ENCODE results near the gene DHRS2. TPM values are rescaled to one million over a fixed set of nuclear protein-coding genes. Genes with fewer than 3 reads are reported as not detected.

DHRS2 gene
- total RNA-seq, 2 donors from 2014 or later = 1.3 to 3.3 TPM

DNA sequence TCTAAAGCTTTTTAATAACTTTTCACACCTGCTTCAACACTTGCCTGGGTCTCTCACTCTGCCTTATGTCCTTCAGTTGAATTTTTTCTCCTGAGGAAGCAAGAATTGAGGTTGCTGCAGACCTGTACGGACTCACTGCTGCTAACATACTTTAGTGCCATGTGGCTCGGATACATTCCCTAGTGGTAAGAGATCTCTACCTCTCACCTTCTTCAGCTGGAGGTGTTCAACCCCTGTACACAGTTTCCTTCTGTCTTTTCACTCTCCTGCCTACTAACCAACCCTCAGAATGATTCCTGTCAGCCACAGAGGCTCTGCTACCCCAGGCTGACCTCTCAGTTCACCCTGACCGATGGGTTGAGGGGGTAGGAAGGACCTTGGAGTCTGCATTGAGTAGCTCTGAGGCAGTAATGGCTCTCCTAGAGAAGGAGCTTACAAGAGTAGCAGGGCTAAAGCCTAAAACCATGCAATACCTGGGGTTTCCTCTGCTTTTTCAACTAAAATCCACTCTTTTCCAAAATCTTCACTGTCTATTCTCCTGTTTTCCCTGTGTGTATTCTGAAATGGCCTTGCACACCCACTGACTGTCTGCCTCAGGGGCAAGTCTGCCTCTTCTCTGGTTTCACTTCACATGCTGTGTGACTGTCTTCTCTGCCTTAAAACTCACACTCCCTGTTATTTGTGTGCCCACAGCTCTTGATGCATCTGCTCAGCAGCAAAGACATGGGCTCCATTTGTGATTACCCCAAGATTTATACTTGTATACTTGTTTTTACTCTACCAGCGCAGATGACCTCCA lies 14.0 kb upstream of the DHRS2 start:
- intact Hi-C loops (cut with DNase I) = no loop called here
- Histone ChIP-seq H3K27ac (peak overlapping the region; percentile 54 to 91 (median 74)), H3K9me3 (no peaks in the 10 kb centered on the region), H3K27me3 (no peaks in the 10 kb centered on the region), H3K36me3 (replicated peaks in 1 of 2; ENCODE audit: insufficient read depth in 1 of 2, low read depth in 2 of 2) (no peaks in the 10 kb centered on the region), H3K4me3 (no peak overlapping the region), H3K4me1 (peaks cover 37% of the 10 kb centered on the region)
- 46 to 47% methylated on average over 4 of the region's 4 CpGs for WGBS, 2 donors
- DNase-seq (no peak), ATAC-seq (peak; percentile 72)
- TF ChIP-seq, protein P1, sequence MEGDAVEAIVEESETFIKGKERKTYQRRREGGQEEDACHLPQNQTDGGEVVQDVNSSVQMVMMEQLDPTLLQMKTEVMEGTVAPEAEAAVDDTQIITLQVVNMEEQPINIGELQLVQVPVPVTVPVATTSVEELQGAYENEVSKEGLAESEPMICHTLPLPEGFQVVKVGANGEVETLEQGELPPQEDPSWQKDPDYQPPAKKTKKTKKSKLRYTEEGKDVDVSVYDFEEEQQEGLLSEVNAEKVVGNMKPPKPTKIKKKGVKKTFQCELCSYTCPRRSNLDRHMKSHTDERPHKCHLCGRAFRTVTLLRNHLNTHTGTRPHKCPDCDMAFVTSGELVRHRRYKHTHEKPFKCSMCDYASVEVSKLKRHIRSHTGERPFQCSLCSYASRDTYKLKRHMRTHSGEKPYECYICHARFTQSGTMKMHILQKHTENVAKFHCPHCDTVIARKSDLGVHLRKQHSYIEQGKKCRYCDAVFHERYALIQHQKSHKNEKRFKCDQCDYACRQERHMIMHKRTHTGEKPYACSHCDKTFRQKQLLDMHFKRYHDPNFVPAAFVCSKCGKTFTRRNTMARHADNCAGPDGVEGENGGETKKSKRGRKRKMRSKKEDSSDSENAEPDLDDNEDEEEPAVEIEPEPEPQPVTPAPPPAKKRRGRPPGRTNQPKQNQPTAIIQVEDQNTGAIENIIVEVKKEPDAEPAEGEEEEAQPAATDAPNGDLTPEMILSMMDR (IDR thresholded peaks at IDR 0.05) = peak in 3 of 7 experiments; percentile 6 to 14 (median 8)
- TF ChIP-seq POLR2A (IDR thresholded peaks at IDR 0.05) = peak in 2 of 3 donors; percentile 0 to 14

DNA sequence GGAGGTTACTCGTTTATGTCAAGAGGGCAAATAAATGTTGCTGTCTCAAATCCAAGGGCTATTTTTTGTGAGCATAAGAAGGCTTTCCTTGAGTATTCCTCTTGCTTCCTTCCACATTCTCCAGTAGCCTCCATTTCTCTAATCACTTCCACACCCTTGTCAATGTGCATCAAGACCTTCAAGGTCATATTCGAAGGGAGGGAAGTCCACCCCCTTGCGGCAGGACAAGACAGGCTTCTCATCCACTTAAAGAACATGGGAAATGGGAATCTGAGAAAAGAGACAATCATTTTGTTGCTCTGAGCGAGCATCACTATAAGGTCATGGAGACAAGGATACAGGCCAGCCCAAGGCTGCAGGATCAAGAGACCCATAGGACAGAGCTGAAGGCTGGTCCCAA lies 13.2 kb upstream of the DHRS2 start:
- Histone ChIP-seq H3K36me3 (replicated peaks in 1 of 2; ENCODE audit: insufficient read depth in 1 of 2, low read depth in 2 of 2) (no peaks in the 10 kb centered on the region), H3K27me3 (no peaks in the 10 kb centered on the region), H3K9me3 (no peaks in the 10 kb centered on the region), H3K27ac (peak overlapping the region in 1 of 4 donors; percentile 91), H3K4me3 (no peak overlapping the region), H3K4me1 (peaks cover 37% of the 10 kb centered on the region)
- DNase-seq = no peak
- WGBS, 2 donors = 57 to 64% methylated on average over 4 of the region's 4 CpGs
- ATAC-seq = no peak
- no peak for TF ChIP-seq POLR2A (IDR thresholded peaks at IDR 0.05)
- TF ChIP-seq, protein P1 (IDR thresholded peaks at IDR 0.05) = peak in 1 of 7 experiments; percentile 6
- intact Hi-C loops (cut with DNase I) = no loop called here

DNA sequence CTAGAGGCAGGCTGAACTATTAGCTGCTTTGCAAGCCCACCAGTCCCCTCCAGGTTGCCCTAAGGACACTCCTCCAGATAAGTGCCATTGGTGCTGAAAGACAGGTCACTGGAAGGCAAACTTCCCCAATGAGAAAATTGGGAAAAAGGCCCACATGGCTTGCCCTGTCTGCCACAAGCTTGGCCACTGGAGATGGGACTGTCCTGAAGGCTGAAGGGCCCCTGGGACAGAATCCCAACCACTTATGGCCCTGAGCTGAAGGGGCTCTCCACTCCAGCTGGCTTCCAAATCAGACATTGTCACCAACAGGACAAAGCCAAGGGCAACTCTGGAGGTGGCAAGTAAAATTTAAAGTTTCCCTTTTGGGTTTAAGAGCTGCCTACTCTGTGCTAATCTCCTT lies 12.2 kb upstream of the DHRS2 start:
- TF ChIP-seq, protein P1 (IDR thresholded peaks at IDR 0.05) = no peak
- TF ChIP-seq POLR2A (IDR thresholded peaks at IDR 0.05) = no peak
- no peaks in the 10 kb centered on the region for H3K9me3 ChIP-seq
- ATAC-seq (no peak), DNase-seq (no peak)
- H3K27ac ChIP-seq = no peak overlapping the region
- H3K36me3 ChIP-seq (replicated peaks in 1 of 2; ENCODE audit: insufficient read depth in 1 of 2, low read depth in 2 of 2) = no peaks in the 10 kb centered on the region
- no peaks in the 10 kb centered on the region for H3K27me3 ChIP-seq
- intact Hi-C loops (cut with DNase I) = no loop called here
- no peak overlapping the region for H3K4me3 ChIP-seq
- peaks cover 33% of the 10 kb centered on the region for H3K4me1 ChIP-seq

DNA sequence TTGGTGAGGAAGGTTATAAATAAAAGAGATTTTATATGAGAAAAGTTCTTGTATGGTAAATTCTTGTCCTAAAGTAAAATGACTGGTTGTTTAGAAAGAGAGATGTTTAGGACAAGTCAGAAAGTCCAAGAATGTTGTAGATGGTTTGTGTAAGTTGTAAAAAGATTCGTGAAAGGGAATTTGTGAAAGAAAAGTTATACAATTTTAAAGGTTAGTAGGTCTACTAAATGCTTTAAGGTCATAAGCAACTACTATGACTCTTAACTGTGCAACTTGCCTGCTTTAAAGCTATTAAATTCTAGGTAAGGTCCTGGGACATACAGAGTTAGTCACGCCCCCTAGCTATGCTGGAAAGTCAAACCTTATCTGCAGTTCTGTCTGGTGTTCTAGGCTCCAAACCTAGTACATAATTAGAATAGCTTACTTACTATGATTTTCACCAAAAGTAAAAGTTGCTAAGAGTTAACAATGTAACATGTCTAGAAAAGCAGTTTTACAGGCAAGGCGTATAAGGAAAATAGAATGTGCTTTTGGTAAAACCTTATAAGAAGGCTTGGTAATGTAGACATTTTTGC lies 11.2 kb upstream of the DHRS2 start:
- no peak for ATAC-seq
- no peaks in the 10 kb centered on the region for H3K9me3 ChIP-seq
- H3K27me3 ChIP-seq = no peaks in the 10 kb centered on the region
- H3K27ac ChIP-seq = no peak overlapping the region
- peaks cover 34% of the 10 kb centered on the region for H3K4me1 ChIP-seq
- H3K4me3 ChIP-seq = no peak overlapping the region
- intact Hi-C loops (cut with DNase I) = no loop called here
- no peak for DNase-seq
- 95% methylated on average over 3 of the region's 3 CpGs for WGBS, 2 donors
- TF ChIP-seq POLR2A (IDR thresholded peaks at IDR 0.05) = no peak
- TF ChIP-seq, protein P1 (IDR thresholded peaks at IDR 0.05) = no peak
- no peaks in the 10 kb centered on the region for H3K36me3 ChIP-seq (replicated peaks in 1 of 2; ENCODE audit: insufficient read depth in 1 of 2, low read depth in 2 of 2)
